GM20000 (cell line): ENCODE data around the gene MYH10.

Experiments used
- DNase-seq: peaks from one replicate; pipeline ENCODE4 v3.0.0; 2012; ENCODE audit warnings: low spot score
- CTCF ChIP-seq: IDR thresholded peaks from 2 replicates; pipeline ENCODE4 v1.5.1; 2012; ENCODE audit warnings: mild to moderate bottlenecking, control low read depth; ENCODE audit errors: extremely low read depth, missing control alignments

MYH10 gene

GRCh38 chr17:8467527-8467926 lies 163.0 kb downstream of the MYH10 start:
- no peak for TF ChIP-seq CTCF
- DNase-seq = no peak

GRCh38 chr17:8466873-8467272 lies 163.7 kb downstream of the MYH10 start:
- TF ChIP-seq CTCF = no peak
- no peak for DNase-seq

- no peak for TF ChIP-seq CTCF
- DNase-seq = no peak
Measured at GRCh38 chr17:8466456-8466855, 164.1 kb downstream of the MYH10 start.

GRCh38 chr17:8465759-8466158 lies 164.8 kb downstream of the MYH10 start:
- DNase-seq = no peak
- TF ChIP-seq CTCF = no peak

- no peak for DNase-seq
- no peak for TF ChIP-seq CTCF
Measured at GRCh38 chr17:8465356-8465755, 165.2 kb downstream of the MYH10 start.

GRCh38 chr17:8464941-8465340 lies 165.6 kb downstream of the MYH10 start:
- DNase-seq = no peak
- TF ChIP-seq CTCF = no peak

GRCh38 chr17:8463099-8463498 lies 167.4 kb downstream of the MYH10 start:
- no peak for TF ChIP-seq CTCF
- DNase-seq = no peak
